Natural killer cell (primary cell): ENCODE measurements around the gene RANBP17. TPM values are rescaled to one million over a fixed set of nuclear protein-coding genes. Genes with fewer than 3 reads are reported as not detected.

Source experiments
- ATAC-seq, 3 donors: fragments of 150-1000 bp in 2 of 3; fragments of 200-7000 bp in 1 of 3; cut with Tn5 transposase; 1 replicate in 1 of 3; 2 replicates in 2 of 3; pipeline ENCODE4 v1.10.0; 2021; ENCODE audit warnings: mild to moderate bottlenecking in 2 of 3, moderate library complexity in 2 of 3
- DNase-seq, 2 donors: peaks; one replicate each; pipeline versions ENCODE4 v3.0.0 to v3.0.0-alpha.2; 2013 to 2021; ENCODE audit warnings: mixed read lengths in 1 of 2
- H3K27ac ChIP-seq: one replicate; pipeline ENCODE4 v1.5.1; 2013; ENCODE audit warnings: mild to moderate bottlenecking, low read length
- H3K27me3 ChIP-seq: one replicate; pipeline ENCODE4 v1.6.1; 2013; ENCODE audit warnings: low read length; ENCODE audit not compliant: control insufficient read depth, insufficient read depth
- H3K36me3 ChIP-seq: one replicate; pipeline ENCODE4 v1.6.1; 2013; ENCODE audit warnings: low read length; ENCODE audit not compliant: control insufficient read depth, insufficient read depth
- H3K4me1 ChIP-seq: one replicate; pipeline ENCODE4 v1.6.1; 2013; ENCODE audit warnings: low read length; ENCODE audit not compliant: control insufficient read depth, insufficient read depth
- H3K4me3 ChIP-seq: one replicate; pipeline ENCODE4 v1.5.1; 2013; ENCODE audit warnings: low read length
- H3K9me3 ChIP-seq: one replicate; pipeline ENCODE4 v1.6.1; 2013; ENCODE audit warnings: low read length; ENCODE audit not compliant: control insufficient read depth, insufficient read depth
- H3K27ac Mint-ChIP-seq, 2 donors: one replicate each; pipeline ENCODE4 v1.8.0; 2022; ENCODE audit warnings: mild to moderate bottlenecking in 2 of 2, mixed read lengths in 2 of 2, moderate library complexity in 1 of 2
- H3K27me3 Mint-ChIP-seq, 2 donors: one replicate each; pipeline ENCODE4 v1.8.0; 2022; ENCODE audit warnings: low read depth in 2 of 2, mixed read lengths in 2 of 2
- H3K36me3 Mint-ChIP-seq: one replicate; pipeline ENCODE4 v1.8.0; 2022; ENCODE audit warnings: mixed read lengths
- H3K4me1 Mint-ChIP-seq, 2 donors: one replicate each; pipeline ENCODE4 v1.8.0; 2022; ENCODE audit warnings: mixed read lengths in 2 of 2
- H3K4me3 Mint-ChIP-seq: one replicate; pipeline ENCODE4 v1.8.0; 2022; ENCODE audit warnings: mild to moderate bottlenecking, moderate library complexity, mixed read lengths
- H3K9me3 Mint-ChIP-seq, 2 donors: one replicate each; pipeline ENCODE4 v1.8.0; 2022; ENCODE audit warnings: mixed read lengths in 2 of 2
- WGBS: methylation state at CpG from one replicate; pipeline ENCODE4 v1.1.7; 2013; ENCODE audit warnings: missing lambda C conversion rate; ENCODE audit not compliant: insufficient coverage; 5-methylcytosine and 5-hydroxymethylcytosine counted together
- intact Hi-C: fragments of 100-400 bp; cut with micrococcal nuclease; formaldehyde crosslinking; loops from one replicate; pipeline ENCODE4 v1.14.2; 2022
- total RNA-seq, 4 donors: library from RNA; stranded (reverse); fragments of 120-200 nt in 1 of 4; gene quantifications; one replicate each; pipeline versions ENCODE4 v1.2.3 to v1.2.4, GENCODE V29; 2013 to 2022
- TF ChIP-seq, protein P1 (sequence below): fragments of 200-600 bp; IDR thresholded peaks from one replicate; pipeline ENCODE4 v1.8.0; 2022; ENCODE audit warnings: antibody characterized with exemption

The RANBP17 gene
- total RNA-seq, 3 donors from 2014 or later (not counting 1 experiment from before 2014, with no cell fraction given): 11.2 to 15.0 (median 12.6) TPM

DNA sequence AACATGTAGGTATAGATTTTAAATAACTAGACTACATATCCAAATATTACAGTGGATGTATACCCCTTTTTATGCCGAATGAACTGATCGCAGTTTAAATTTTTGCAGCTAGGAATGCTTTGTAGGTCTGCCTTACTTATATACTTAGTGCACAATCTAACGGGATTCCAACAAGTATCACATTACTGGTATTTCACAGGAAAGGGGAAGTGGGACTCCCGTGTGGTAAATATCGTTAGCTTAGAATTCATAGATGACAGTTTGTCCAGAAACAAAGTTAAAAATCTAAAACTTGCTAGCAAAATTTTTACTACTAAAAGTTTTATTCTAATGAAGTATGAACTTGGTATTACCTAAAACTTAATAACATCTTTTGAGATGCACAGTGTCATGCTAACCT, 253.7 kb downstream of the RANBP17 start:
- ATAC-seq (no peak), DNase-seq (no peak)
- H3K4me1 ChIP-seq: no peaks in the 10 kb centered on the region
- no peaks in the 10 kb centered on the region for H3K36me3 ChIP-seq
- no peaks in the 10 kb centered on the region for H3K4me1 Mint-ChIP-seq
- no peak overlapping the region for H3K4me3 Mint-ChIP-seq
- H3K27ac ChIP-seq: no peak overlapping the region
- no peak overlapping the region for H3K4me3 ChIP-seq
- no peaks in the 10 kb centered on the region for H3K9me3 ChIP-seq
- peaks cover 14% of the 10 kb centered on the region for H3K36me3 Mint-ChIP-seq
- H3K27me3 Mint-ChIP-seq: peaks cover 0 to 2% of the 10 kb centered on the region in 2 donors
- H3K27me3 ChIP-seq: no peaks in the 10 kb centered on the region
- peaks cover 4 to 5% of the 10 kb centered on the region in 2 donors for H3K9me3 Mint-ChIP-seq
- WGBS: 92% methylated on average over 2 of the region's 5 CpGs
- intact Hi-C loops: no loop called here
- TF ChIP-seq, protein P1, sequence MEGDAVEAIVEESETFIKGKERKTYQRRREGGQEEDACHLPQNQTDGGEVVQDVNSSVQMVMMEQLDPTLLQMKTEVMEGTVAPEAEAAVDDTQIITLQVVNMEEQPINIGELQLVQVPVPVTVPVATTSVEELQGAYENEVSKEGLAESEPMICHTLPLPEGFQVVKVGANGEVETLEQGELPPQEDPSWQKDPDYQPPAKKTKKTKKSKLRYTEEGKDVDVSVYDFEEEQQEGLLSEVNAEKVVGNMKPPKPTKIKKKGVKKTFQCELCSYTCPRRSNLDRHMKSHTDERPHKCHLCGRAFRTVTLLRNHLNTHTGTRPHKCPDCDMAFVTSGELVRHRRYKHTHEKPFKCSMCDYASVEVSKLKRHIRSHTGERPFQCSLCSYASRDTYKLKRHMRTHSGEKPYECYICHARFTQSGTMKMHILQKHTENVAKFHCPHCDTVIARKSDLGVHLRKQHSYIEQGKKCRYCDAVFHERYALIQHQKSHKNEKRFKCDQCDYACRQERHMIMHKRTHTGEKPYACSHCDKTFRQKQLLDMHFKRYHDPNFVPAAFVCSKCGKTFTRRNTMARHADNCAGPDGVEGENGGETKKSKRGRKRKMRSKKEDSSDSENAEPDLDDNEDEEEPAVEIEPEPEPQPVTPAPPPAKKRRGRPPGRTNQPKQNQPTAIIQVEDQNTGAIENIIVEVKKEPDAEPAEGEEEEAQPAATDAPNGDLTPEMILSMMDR: no peak
- no peak overlapping the region for H3K27ac Mint-ChIP-seq

DNA sequence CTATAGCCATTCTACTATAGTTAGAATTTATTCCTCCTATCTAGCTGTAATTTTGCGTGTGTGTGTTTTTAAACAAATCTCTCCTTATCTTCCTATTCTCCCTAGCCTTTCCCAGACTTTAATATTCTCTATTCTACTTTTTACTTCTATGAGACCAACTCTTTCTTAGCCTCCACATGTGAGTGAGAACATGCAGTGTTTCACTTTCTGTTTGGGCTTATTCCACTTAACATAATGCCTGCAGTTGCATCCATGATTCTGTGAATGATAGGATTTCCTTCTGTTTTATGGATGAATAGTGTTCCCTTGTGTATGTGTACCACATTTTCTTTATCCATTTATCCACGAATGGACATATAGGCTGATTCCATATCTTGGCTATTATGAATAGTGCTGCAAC, 254.9 kb downstream of the RANBP17 start:
- Mint-ChIP-seq H3K36me3 (peaks cover 14% of the 10 kb centered on the region), H3K27ac (no peak overlapping the region), H3K4me3 (no peak overlapping the region), H3K27me3 (peaks cover 0 to 2% of the 10 kb centered on the region in 2 donors), H3K9me3 (peaks cover 5% of the 10 kb centered on the region in 2 donors), H3K4me1 (no peaks in the 10 kb centered on the region)
- no peak overlapping the region for H3K27ac ChIP-seq
- H3K36me3 ChIP-seq: no peaks in the 10 kb centered on the region
- 80% methylated on average over 1 of the region's 2 CpGs for WGBS
- no peaks in the 10 kb centered on the region for H3K4me1 ChIP-seq
- DNase-seq (no peak), ATAC-seq (no peak)
- no peak overlapping the region for H3K4me3 ChIP-seq
- intact Hi-C loops: no loop called here
- TF ChIP-seq, protein P1: no peak
- H3K27me3 ChIP-seq: no peaks in the 10 kb centered on the region
- no peaks in the 10 kb centered on the region for H3K9me3 ChIP-seq

DNA sequence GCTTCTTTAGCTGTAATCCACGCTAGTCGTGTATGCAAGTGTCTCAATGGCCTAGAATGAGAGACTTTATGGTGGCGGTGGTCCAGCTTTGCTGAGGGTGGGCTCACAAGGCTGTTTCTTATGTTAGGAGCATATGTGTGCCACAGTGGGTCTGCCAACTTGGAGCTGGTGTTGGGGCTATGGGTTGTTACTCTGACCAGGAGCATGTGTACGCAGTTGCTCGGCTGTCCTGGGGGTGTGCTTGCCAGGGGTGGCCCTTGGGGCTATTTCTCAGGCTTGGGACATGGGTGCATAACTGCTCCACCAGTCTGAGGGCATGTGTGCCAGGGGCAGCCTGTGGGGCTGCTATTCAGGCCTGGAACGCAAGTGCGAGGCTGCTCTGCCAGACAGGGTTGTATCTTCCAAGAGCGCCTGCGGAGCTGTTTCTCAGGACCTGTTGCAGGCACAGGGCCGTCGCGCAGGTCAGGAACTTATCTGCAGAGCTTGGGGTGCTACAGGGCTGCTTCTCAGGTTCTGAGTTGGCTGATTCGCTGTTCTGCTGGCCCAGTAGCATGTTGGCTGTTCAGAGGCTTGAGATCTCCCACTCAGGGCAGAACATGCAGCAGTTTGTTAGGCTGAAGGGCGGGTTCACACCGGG, 259.3 kb downstream of the RANBP17 start:
- no peak overlapping the region for H3K4me3 Mint-ChIP-seq
- intact Hi-C loops: no loop called here
- H3K9me3 Mint-ChIP-seq: peaks cover 5% of the 10 kb centered on the region in 2 donors
- H3K36me3 ChIP-seq: no peaks in the 10 kb centered on the region
- H3K4me1 ChIP-seq: no peaks in the 10 kb centered on the region
- H3K27ac ChIP-seq: no peak overlapping the region
- H3K36me3 Mint-ChIP-seq: peaks cover 14% of the 10 kb centered on the region
- TF ChIP-seq, protein P1: no peak
- H3K4me3 ChIP-seq: no peak overlapping the region
- no peaks in the 10 kb centered on the region for H3K27me3 ChIP-seq
- 90% methylated on average over 15 of the region's 15 CpGs for WGBS
- no peaks in the 10 kb centered on the region for H3K4me1 Mint-ChIP-seq
- H3K9me3 ChIP-seq: no peaks in the 10 kb centered on the region
- DNase-seq (no peak), ATAC-seq (no peak)
- H3K27me3 Mint-ChIP-seq: peaks cover 0 to 2% of the 10 kb centered on the region in 2 donors
- no peak overlapping the region for H3K27ac Mint-ChIP-seq

DNA sequence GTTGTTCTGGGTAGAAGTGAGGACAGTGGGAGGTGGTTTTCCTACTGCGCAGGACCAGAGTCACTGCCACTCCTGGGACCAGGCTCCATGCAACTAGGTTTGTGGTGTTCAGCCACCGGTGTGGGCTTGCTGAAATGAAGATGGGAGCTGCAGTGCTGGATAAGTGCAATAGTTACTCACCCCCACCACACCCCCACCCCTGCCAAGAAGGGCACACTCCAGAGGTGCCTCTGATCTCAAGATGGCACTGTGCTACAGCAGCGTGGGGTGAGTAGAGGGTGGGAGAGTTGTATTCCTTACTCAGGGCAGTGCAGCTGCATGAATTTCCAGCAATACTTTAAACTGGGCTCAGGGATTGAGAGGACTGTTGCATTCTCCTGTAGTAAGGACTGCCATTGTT, 259.8 kb downstream of the RANBP17 start:
- WGBS: 82% methylated on average over 3 of the region's 3 CpGs
- Histone ChIP-seq H3K4me1 (no peaks in the 10 kb centered on the region), H3K27me3 (no peaks in the 10 kb centered on the region), H3K27ac (no peak overlapping the region), H3K36me3 (no peaks in the 10 kb centered on the region), H3K4me3 (no peak overlapping the region), H3K9me3 (no peaks in the 10 kb centered on the region)
- Mint-ChIP-seq H3K4me3 (no peak overlapping the region), H3K36me3 (peaks cover 14% of the 10 kb centered on the region), H3K9me3 (peaks cover 5% of the 10 kb centered on the region in 2 donors), H3K27ac (no peak overlapping the region), H3K4me1 (no peaks in the 10 kb centered on the region), H3K27me3 (peaks cover 0 to 2% of the 10 kb centered on the region in 2 donors)
- TF ChIP-seq, protein P1: no peak
- intact Hi-C loops: no loop called here
- DNase-seq (no peak), ATAC-seq (no peak)
